GM19351 (cell line): ENCODE results near the gene CCDC146.
A peak's percentile ranks its signal among the peaks of the same experiment; 100 is the strongest.
"Not testable (repeated sequence)": the region's sequence is repeated elsewhere in the genome, so short reads cannot be mapped to it uniquely, and the experiment has no call there.

ENCODE experiments used
- ATAC-seq: cut with Tn5 transposase; IDR thresholded peaks from one replicate; pipeline ENCODE4 v1.9.1; 2021; ENCODE audit warnings: mild to moderate bottlenecking, moderate library complexity; ENCODE audit not compliant: unreplicated experiment

Gene CCDC146

GRCh38 chr7:77199013-77199966 is 76.9 kb downstream of the CCDC146 start, which contains the start of gene FGL2:
TSS of gene FGL2 (minus strand) at chr7:77199819. CDS start at chr7:77199793, 26 bp downstream.
- no peak for ATAC-seq

- ATAC-seq, result no peak
Observed at GRCh38 chr7:77200542-77200941, 78.1 kb downstream of the CCDC146 start.

GRCh38 chr7:77202481-77202976 is 80.1 kb downstream of the CCDC146 start:
- ATAC-seq, result peak; percentile 92

- ATAC-seq, result no peak
Observed at GRCh38 chr7:77205706-77206105, 83.3 kb downstream of the CCDC146 start.

- ATAC-seq, result no peak
Observed at GRCh38 chr7:77208416-77208815, 86.0 kb downstream of the CCDC146 start.

- no peak for ATAC-seq
Observed at GRCh38 chr7:77209479-77210139, 87.2 kb downstream of the CCDC146 start.

- no peak for ATAC-seq
Observed at GRCh38 chr7:77216181-77216845, 93.9 kb downstream of the CCDC146 start.

- ATAC-seq, result no peak
Observed at GRCh38 chr7:77217474-77218185, 95.2 kb downstream of the CCDC146 start.

- ATAC-seq, result not testable (repeated sequence)
Observed at GRCh38 chr7:77219701-77220331, 97.4 kb downstream of the CCDC146 start.

- no peak for ATAC-seq
Observed at GRCh38 chr7:77222065-77222464, 99.7 kb downstream of the CCDC146 start.

GRCh38 chr7:77222819-77223218 is 100.4 kb downstream of the CCDC146 start:
- ATAC-seq, result no peak

- ATAC-seq, result no peak
Observed at GRCh38 chr7:77223261-77223660, 100.8 kb downstream of the CCDC146 start.

- ATAC-seq, result no peak
Observed at GRCh38 chr7:77226357-77226839, 104.0 kb downstream of the CCDC146 start.

GRCh38 chr7:77228795-77229194 is 106.4 kb downstream of the CCDC146 start:
- ATAC-seq, result not testable (repeated sequence)

GRCh38 chr7:77232467-77232866 is 110.1 kb downstream of the CCDC146 start:
- ATAC-seq, result no peak

GRCh38 chr7:77235276-77235675 is 112.9 kb downstream of the CCDC146 start:
- no peak for ATAC-seq

- ATAC-seq, result no peak
Observed at GRCh38 chr7:77238703-77239136, 116.3 kb downstream of the CCDC146 start.

GRCh38 chr7:77239471-77239870 is 117.1 kb downstream of the CCDC146 start:
- ATAC-seq, result no peak

GRCh38 chr7:77242068-77242467 is 119.7 kb downstream of the CCDC146 start:
- no peak for ATAC-seq

GRCh38 chr7:77242554-77242953 is 120.1 kb downstream of the CCDC146 start:
- no peak for ATAC-seq
